Measurements from ENCODE around the gene CHCHD3.

Gene CHCHD3

DNA sequence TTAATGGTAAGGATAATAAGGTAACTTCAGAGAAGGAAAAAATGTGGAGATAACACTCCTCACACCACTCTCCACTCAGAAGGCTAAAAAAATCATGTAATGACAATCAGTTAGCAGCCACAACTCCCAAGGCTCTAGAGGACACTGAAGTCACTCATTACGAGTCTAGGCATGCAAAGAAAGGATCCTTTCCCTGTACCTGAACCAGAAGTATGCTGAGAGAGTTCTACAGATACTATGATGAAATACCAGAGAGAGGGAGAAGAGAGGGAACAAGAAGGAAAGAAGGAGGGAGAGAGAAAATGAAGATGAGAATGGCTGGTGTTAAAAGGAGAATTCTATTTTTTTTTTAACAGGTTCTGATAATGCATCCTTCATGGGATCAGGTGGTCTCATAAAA lies 281.4 kb downstream of the CHCHD3 start:
- FAIRE-seq, result no peak

DNA sequence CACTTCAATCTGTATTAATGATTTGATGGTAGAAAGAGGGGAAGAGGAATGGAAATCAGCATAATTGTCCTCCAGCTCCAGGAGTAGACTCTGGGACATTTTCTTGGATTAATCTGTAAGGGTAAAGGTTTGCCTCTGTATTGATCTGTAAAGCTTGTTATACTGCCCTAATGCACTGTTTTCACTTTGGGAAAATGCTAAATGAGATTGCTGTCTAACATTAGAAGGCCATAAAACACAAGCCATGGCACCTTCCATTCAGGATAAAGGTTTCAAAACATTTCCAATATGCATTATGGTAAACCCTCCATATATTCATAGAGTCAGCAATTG lies 282.8 kb downstream of the CHCHD3 start:
- no peak for FAIRE-seq

DNA sequence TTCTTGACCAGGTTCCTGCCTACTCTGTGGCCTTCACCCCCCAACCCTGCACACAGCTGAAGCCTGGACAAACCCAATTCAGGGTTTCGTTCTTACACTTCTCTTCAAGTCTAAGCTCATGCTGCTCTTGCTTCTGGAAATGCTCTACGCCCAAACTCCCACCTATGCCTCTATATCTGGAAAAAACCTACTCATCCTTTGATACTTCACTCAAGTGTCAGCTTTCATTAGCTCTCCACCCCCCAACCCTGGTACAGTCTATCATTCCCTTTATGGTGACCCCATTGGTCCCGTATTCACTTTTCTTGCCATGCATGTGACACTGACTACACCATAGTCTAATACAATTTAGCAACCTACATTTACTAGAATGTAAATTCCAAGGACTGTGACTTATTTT lies 284.7 kb downstream of the CHCHD3 start:
- FAIRE-seq, result no peak

DNA sequence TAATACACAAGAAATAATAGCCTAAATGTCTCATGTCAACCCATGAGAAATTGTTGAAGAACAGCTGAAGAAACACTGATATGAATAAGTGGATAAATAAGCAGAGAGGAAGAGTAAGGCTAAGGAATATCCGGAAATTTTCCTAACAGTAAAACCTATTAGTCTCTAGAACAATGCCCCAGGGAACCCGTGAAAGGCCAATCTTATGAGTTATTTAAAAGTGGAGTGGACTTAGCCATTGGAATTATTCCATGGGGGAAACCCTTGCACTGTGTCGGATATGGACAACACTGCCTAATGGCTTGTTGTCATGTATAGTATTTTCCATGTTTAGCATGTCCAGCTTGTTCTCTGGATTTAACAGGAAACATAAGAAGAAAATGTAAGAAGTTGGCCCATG lies 288.4 kb downstream of the CHCHD3 start:
- FAIRE-seq, result no peak

DNA sequence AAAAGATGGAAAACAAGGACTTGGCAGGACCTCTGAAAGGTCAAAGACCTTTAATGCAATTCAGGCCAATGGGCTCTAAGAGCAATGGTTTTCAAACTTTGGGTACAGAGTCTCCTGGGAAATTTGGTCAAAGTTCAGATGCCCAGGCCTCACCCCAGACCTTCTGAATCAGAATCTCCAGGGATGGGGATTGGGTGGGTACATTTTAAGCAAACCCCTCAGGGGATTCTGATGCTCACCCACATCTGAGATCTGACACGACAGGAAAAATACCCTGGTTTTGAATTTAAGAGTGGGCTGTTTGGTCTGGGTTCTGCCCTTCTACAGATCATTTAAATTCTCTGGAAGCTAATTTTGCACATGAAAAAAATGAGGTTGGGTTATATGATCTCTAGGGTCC lies 290.9 kb downstream of the CHCHD3 start:
- no peak for FAIRE-seq

DNA sequence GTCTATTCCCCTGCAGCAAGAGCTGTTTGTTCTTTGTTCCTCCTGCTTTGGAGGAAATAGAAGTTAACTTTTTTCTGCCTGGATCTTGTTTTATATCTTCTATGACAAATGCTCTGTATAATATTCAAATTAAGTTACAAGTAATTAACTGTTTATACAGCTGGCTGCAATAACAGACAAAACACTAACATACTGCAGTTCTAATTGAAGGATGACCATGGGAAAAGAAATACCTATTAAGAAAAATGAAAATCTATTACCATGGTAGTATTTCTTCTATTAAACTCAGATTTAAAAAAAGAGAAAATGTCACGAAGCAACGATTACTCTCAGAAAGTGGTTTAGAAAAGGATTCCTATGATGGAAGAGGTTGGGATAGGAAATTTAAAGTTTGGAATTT lies 291.8 kb downstream of the CHCHD3 start:
- no peak for FAIRE-seq

DNA sequence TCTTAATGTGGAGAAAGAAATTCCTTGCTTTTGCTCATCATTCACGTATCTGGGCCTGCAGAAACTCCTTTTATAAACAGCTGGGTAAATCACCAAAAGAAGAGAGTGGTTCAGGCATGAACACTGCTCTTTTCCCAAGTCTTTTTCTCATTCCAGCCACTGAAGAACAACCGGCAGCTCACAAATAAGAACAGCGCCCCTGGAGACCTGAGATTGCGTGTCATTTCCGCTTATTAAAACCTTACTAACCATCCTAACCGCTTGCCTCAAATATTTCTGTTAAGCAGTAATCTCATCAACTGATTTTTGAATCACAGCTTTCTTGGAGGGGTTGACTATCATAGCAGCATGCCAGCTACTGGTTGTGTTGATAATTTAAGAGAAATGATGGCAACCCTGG lies 292.6 kb downstream of the CHCHD3 start:
- no peak for FAIRE-seq

DNA sequence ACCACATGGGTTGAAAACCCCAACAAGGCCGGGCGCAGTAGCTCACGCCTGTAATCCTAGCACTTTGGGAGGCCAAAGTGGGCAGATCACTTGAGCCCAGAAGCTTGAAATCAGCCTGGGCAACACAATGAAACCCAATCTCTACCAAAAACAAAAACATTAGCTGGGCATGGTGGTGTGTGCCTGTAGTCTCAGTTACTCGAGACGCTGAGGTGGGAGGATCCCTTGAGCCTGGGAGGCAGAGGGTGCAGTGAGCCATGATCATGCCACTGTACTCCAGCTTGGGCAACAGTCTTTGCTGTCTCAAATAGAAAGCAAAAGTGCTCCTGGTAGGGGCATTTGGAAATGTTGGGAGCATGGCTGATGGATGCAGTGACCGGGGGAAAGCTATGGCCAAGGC lies 296.0 kb downstream of the CHCHD3 start:
- FAIRE-seq, result no peak

DNA sequence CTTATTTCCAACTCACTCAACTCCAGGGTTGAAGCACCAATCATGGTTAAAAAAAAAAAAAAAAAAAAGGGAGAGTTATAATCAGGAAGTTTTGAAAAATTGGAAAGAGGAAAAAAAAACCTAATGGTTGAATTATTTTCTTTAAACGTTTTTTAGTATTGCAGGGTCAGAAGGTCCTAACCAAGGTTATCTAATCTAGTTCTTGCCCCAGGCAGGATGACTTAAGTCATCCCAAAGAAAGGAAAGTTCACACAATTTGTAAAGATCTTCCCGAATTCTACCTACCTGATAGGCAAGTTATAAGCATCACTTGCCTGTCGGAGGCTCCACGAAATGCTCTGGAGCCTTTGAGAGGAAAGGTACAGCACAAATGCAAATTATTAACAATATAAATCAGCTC lies 297.5 kb downstream of the CHCHD3 start:
- FAIRE-seq, result no peak

DNA sequence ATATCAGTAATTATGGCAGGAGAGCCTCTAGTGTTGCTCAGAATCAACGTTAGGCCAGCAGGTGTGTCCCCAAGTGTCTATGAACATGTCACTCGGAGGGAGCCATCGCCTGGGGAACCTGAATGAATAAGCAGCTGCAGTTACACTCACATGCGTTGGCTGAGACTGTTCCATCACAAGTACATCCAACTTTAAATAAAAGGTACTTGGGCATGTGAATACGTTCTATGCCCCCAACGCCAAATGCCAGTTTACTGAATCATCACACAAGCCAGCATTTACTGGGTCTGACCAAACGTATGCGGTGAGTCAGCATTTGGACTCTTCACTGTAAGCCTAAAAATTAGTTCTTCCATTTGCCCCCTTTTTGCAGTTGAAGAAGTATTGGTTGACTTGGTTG lies 298.1 kb downstream of the CHCHD3 start:
- FAIRE-seq, result no peak

DNA sequence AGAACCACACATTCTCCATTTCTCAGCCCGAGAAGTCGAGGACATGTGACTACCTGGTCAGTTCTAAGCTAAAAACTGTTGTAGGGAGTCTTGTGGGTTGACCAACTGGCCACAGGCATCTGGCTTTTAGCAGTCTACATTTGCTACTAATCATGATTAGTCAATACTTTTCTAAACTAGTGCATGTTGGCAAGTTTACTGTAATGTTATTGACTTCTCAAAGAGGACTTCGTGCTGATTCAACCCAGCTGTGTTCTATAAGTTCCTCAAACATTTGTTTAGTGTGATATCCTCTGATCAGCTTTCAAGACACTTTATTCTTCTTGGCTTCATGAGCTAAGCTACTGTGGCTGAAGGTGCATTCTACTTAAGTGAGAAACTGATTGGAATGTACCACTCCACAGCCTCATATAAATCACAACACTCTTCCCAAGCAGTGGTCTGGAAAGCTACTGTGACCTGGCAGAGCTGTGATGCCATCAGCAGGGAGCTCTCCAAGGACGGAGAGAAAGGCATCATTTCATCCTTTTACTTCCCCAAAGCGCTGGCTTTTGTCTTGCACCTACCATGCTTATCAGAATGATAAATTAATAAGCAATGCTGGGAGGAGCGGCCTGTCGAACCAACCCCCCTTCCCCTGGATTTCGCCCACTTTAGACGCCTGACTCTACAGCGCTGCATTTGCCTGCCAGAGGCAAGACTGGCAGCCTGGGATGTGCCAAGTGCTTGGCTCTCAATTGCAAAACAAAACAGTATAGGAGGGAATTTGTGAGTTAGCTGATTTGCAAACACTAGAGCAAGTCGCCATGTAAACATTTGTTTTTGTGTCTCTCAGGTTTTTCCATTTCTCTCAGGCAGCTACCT lies 298.9 kb downstream of the CHCHD3 start:
- FAIRE-seq, result no peak

DNA sequence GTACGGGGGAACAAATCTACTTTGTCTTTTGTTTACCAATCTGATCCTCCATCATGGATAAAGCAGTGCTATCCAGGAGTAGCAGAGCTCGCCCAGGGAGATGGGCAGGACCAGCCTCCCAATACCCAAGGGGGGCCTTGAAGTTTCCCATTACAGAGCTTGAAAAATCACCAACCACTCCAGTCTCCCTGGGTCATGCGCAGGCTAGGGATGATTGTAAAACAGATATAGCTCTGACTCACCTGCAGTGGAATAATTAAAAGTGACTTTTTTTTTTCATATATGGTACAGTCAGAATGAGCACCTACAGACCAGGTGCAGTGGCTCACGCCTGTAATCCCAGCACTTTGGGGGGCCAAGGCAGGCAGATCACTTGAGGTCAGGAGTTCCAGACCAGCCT lies 301.1 kb downstream of the CHCHD3 start:
- FAIRE-seq, result no peak

DNA sequence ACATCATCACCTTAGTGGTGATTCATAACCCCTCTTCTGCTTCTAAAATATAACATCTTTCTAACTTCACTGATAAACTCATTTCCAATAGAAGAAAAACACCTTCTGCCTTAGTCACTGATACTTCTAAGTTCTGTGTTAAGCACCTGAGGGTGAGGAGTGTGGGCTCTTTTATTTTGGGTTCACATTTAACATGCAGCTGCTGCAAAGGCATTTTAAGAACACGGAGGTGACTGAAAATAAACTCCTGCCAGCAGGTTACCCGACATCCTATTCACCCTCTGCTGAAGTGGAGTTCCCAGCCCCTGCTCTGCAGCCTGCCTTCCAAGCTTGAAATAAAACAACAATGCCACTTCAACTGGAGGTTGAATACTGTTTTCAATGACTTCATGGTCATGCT lies 302.7 kb downstream of the CHCHD3 start:
- no peak for FAIRE-seq

DNA sequence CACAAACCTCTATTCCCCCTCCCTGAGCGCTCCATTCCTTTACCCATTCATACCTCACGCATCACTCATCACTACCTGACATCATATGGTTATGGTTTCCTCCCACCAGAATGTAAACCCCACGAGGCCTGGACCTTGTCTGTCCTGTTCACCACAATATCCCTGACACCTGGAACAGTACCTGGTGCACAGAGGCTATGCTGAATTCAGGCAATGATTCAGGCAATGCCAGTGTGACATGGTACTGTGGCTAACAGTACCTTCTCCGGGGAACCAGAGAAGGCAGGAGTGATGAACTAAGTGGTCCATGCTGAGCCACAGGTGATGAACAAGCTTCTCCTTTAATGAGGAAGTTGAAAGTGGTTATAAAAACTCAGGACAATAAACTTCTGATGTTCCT lies 303.1 kb downstream of the CHCHD3 start:
- no peak for FAIRE-seq

DNA sequence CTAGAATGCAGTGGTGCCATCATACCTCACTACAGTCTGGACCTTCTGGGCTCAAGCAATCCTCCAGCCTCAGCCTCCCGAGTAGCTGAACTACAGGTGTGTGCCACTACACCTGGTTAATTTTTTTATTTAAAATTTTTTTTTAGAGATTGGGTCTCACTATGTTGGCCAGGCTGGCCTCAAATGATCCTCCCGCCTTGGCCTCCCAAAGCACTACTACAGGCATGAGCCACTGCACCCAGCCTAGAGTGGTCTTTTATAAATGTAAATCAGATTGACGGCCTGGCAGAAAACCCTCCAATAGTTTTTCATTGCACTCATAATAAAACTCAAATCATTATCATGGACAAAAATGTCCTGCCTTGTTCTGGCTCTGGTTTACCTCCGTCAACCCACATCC lies 303.9 kb downstream of the CHCHD3 start:
- FAIRE-seq, result no peak

DNA sequence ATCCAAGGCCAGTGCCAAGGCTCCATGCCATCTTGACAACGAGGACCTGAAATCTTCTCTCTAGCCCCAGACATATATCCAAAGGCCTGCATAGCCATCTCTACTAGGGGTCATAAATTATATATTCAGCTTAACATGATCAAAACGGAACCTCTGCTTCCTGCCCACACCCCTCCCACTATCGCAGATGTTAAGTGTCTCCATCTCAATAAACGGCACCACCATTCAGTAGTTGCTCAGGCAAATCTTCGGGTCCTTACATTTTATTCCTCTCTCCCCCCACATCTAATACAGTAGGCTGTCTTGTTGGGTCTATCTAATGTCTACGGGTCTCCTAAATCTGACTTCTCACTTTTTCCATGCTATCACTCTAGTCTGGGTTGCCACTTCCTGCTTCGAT lies 304.5 kb downstream of the CHCHD3 start:
- FAIRE-seq, result no peak

DNA sequence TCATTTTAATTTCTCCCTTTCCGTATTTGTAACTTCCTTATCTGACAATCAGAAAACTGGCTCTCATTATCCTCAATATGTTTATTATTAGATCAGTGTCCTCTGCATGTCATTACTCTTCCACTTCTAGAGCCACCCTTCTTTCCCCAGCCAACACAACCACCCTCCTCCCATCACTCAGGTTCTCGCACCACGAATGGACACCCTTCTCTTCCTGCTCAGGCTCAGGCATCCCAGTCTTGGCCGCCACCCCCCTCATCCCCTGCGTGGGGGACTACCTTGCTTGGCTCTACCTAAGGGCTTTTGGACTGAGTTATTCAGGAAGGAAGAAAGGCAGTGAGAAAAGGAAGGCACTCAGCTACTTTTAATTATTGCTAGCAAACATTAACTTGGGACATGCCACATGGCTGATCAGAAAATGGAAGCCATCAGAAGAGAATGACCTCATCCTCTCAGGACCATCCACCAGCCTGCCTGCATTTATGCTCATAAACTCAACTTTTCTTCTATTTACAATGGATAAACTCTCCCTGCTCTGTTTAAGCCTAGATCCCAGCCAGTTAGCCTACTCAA lies 305.8 kb downstream of the CHCHD3 start:
- FAIRE-seq, result no peak

DNA sequence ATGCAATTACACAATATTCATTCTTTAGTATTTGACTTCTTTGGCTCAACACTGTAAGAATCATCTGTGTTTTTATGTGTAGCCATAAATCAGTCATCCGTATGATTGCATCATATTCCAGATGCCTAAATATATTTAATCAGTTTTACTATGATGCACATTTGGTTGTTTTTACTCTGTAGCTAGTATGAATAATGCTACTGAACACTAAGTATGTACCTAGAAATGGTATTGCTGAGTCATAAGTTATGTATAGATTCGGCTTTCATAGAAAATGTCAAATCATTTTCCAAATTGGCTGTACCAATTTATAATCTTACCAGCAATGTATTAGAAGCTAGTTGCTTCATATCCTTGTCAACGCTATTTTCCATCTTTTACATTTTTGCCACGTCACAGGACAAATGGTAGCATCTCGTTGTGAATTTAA lies 308.3 kb downstream of the CHCHD3 start:
- FAIRE-seq, result no peak

DNA sequence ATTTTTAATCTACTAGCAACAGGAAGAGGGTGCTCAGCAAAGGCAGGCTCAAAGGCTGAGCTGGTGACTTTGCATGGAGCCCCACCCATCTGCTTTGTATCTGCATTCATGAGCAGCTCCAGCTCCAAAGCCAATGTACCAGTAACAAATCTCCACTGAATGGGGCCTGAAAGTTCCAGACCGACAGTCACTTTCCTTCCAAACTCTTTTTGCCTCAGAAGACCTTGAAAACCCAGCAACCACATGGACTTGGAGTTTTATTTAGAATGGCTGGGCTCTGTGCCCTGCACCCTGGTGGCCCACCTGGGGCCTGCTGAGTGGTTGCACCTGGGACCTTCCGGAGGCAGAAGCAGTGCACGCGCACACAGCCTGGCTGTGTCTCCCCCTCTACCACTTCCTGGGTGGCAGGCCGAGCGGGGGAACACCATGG lies 310.6 kb downstream of the CHCHD3 start:
- no peak for FAIRE-seq

DNA sequence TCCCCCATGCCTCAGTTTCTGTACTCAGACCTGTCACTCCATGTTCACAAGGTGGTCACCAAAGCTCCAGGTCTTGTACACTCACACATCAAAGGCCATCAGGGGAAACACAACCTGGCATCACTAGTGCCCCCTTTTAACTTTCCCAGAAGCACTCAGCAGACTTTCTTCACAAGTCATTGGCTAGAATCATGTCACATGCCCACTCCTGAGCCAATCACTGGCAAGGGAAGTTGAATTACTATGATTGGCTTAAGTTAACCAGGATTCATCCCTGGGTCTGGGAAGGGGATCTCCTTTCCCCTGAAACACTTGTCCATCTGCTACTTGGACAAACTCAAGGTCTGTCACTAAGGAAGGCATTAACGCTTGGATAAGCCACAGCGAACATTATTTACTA lies 311.8 kb downstream of the CHCHD3 start:
- FAIRE-seq, result no peak

DNA sequence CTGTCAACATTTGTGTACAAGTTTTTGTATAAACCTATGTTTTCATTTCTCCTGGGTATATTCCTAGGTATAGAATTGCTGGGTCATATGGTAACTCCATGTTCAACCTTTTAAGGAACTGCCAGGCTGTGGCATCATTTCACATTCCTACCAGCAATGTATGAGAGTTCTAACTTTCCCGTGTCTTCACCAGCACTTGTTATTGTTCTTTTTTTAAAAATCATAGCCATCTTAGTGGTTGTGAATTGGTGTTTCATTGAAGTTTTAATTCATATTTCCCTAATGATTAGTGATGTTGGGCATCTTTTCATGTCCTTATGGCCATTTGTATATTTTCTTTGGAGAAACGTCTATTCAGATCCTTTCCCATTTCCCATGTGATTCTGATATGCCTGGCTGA lies 312.6 kb downstream of the CHCHD3 start:
- no peak for FAIRE-seq

DNA sequence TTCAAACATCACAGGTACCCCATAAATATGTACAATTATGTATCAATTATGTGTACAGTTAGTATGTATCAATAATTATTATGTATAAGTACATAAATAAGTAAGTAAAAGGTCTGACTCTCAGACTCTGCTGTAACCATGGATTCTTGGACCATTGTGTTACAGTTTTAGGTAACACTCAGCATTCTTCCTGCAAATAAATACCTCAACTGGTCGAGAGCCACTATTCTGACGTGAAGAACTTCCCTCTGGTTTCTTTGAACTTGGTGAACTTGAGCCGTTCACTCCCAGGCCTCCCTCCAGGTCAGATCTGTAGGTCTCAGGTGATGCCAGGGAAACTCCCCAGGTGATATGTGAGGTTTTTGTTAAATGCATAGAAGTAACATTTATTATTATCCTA lies 313.8 kb downstream of the CHCHD3 start:
- no peak for FAIRE-seq

DNA sequence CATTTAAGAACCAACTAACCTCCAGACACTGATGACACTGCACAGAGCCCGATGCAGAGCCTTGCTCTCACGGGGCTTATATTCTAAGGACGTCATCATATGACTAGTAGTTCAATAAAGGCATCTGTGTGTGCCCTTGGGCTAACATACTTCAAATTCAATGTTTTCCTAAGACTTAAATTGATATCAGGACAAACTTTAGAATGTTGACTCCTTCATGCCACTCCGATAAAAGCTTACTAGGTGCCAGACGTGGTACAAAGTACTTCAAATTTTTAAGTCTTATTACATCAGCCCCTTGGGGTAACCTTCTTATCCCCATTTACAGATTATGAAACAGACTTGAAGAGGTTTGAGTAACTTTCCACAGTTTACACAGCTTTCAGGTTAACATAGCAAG lies 314.5 kb downstream of the CHCHD3 start:
- no peak for FAIRE-seq

DNA sequence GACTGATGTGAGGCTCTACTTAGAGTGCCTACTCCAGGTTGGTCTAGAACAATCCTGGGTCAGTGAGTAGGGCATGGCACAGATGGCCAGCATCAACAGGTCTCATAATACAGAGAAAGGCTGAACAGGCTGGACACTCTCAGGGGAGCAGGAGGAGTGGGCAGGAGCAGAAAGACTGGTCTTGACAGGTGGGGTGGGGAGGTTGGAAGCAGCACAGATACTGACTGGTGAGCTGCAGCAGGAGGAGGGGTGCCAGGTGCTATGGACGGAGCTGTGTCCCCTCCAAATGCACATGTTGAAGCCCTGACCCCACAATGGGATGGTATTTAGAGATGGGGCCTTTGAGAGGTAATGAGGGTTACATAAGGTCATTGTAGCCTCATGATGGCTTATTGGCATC lies 315.2 kb downstream of the CHCHD3 start:
- no peak for FAIRE-seq

DNA sequence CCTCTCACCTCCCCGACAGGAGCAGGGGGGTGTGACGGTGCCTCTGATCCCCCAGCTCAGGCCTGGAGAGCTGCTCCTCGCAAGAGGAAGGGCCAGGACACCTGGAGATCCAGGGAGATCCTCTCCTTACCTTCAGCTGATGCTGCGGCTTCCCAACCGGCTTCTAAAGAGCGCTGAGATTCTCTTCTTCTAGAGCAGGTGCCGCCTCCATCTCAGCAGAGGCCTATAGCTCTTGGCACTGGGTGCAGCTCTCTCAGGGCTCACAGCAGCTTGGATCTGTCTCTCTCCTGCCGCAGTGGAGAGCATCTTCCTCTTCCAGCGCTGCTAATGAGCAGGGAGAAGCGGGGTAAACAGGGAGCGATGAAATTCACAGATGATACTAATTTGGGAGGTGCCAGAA lies 316.0 kb downstream of the CHCHD3 start:
- FAIRE-seq, result no peak
